ENCODE data around the gene OTUD5.

Gene OTUD5

DNA sequence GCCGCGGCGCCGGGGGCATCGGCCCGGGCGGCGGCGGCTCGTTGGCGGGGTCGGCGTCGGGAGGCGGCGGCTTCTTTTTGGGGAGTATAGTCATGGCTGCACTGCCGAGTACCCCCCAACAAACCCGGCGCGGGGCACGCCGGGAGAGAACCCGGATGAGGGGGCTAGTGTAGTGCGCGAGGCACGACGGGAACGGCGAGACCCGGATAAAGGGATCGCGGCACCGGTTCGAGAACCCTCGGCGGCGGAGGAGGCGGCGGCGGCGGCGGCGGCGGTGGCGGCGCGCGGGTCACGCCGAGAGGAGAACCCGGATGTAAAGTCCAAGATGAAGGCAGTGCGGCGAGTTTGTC lies at the start of gene OTUD5:
Gene OTUD5 (minus strand): TSS at position 131 of the 350 bp plus-strand sequence. CDS start 37 bp downstream, at position 94.
- Histone ChIP-seq H3K36me3 (ENCODE audit: insufficient read depth, insufficient read length, low read length) (peaks cover 45% of the 10 kb centered on the region), H3K9me3 (ENCODE audit: insufficient read depth, low read length) (no peaks in the 10 kb centered on the region), H3K9ac (ENCODE audit: insufficient read length, low read depth) (peak within 1 kb of the TSS; percentile 87), H3K27me3 (ENCODE audit: insufficient read depth, insufficient read length) (no peaks in the 10 kb centered on the region), H3K4me3 (ENCODE audit: insufficient read length, low read depth) (peak within 1 kb of the TSS; percentile 81), H3K4me1 (ENCODE audit: insufficient read depth, insufficient read length) (peaks cover 10% of the 10 kb centered on the region)
- DNase-seq (ENCODE audit: low read depth, low spot score), result no peak
- TF ChIP-seq YY1 (IDR thresholded peaks at IDR 0.05; ENCODE audit: insufficient read depth, insufficient read length), result no peak
- no peak for TF ChIP-seq SUZ12 (IDR thresholded peaks at IDR 0.05; ENCODE audit: extremely low read depth, insufficient read depth, insufficient read length)
- no peak for TF ChIP-seq ZNF274 (IDR thresholded peaks at IDR 0.05; ENCODE audit: low read depth, low read length)

GRCh38 chrX:49003696-49004095 lies 46.3 kb upstream of the OTUD5 start:
- Histone ChIP-seq H3K27me3 (ENCODE audit: insufficient read depth, insufficient read length) (no peaks in the 10 kb centered on the region), H3K9me3 (ENCODE audit: insufficient read depth, low read length) (no peaks in the 10 kb centered on the region), H3K4me1 (ENCODE audit: insufficient read depth, insufficient read length) (no peaks in the 10 kb centered on the region), H3K36me3 (ENCODE audit: insufficient read depth, insufficient read length, low read length) (peaks cover 17% of the 10 kb centered on the region), H3K4me3 (ENCODE audit: insufficient read length, low read depth) (no peak overlapping the region), H3K9ac (ENCODE audit: insufficient read length, low read depth) (no peak overlapping the region)
- DNase-seq (ENCODE audit: low read depth, low spot score), result no peak
- no peak for TF ChIP-seq ZNF274 (IDR thresholded peaks at IDR 0.05; ENCODE audit: low read depth, low read length)
- no peak for TF ChIP-seq YY1 (IDR thresholded peaks at IDR 0.05; ENCODE audit: insufficient read depth, insufficient read length)
- TF ChIP-seq SUZ12 (IDR thresholded peaks at IDR 0.05; ENCODE audit: extremely low read depth, insufficient read depth, insufficient read length), result no peak

GRCh38 chrX:49002091-49002935 lies 44.9 kb upstream of the OTUD5 start, which contains the start of gene GRIPAP1:
GRIPAP1 (minus strand) TSS chrX:49002264; CDS start chrX:49002229, 35 bp downstream.
- Histone ChIP-seq H3K4me1 (ENCODE audit: insufficient read depth, insufficient read length) (no peaks in the 10 kb centered on the region), H3K9ac (ENCODE audit: insufficient read length, low read depth) (peak within 1 kb of the TSS; percentile 91), H3K36me3 (ENCODE audit: insufficient read depth, insufficient read length, low read length) (peaks cover 30% of the 10 kb centered on the region), H3K27me3 (ENCODE audit: insufficient read depth, insufficient read length) (no peaks in the 10 kb centered on the region), H3K9me3 (ENCODE audit: insufficient read depth, low read length) (no peaks in the 10 kb centered on the region), H3K4me3 (ENCODE audit: insufficient read length, low read depth) (peak within 1 kb of the TSS; percentile 93)
- DNase-seq (ENCODE audit: low read depth, low spot score), result peak; percentile 83
- TF ChIP-seq YY1 (IDR thresholded peaks at IDR 0.05; ENCODE audit: insufficient read depth, insufficient read length), result peak; percentile 64
- TF ChIP-seq ZNF274 (IDR thresholded peaks at IDR 0.05; ENCODE audit: low read depth, low read length), result no peak

DNA sequence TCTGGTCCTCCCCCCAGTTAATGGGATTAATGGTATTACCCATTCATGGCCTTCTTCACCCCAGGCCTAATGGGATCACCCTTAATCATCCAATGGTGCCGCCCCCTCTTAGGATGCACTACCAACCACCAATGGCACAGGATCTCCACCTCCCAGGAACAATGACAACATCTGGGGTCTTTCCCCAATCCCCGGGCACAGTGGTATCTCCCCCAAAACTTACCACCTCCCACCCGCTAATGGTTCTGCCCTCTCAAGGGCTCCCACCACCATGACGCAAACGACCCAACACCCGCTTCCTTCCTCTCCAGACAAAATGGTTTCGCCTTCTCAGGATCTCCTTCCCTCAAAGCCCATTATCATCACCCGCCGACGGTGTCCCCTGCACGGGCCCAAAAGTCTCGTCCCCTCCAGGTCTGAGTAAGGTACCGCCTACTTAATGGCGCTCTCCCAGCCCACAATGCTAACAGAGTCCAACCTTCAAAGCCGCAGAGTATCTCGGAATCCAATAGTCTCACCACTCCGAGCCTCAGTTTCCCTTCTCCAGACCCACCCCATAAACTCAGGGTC lies 44.2 kb upstream of the OTUD5 start:
- no peak for TF ChIP-seq SUZ12 (IDR thresholded peaks at IDR 0.05; ENCODE audit: extremely low read depth, insufficient read depth, insufficient read length)
- no peak for TF ChIP-seq ZNF274 (IDR thresholded peaks at IDR 0.05; ENCODE audit: low read depth, low read length)
- no peak for TF ChIP-seq YY1 (IDR thresholded peaks at IDR 0.05; ENCODE audit: insufficient read depth, insufficient read length)
- H3K27me3 ChIP-seq (ENCODE audit: insufficient read depth, insufficient read length), result no peaks in the 10 kb centered on the region
- peaks cover 38% of the 10 kb centered on the region for H3K36me3 ChIP-seq (ENCODE audit: insufficient read depth, insufficient read length, low read length)
- peak overlapping the region; percentile 93 for H3K4me3 ChIP-seq (ENCODE audit: insufficient read length, low read depth)
- H3K9me3 ChIP-seq (ENCODE audit: insufficient read depth, low read length), result no peaks in the 10 kb centered on the region
- no peaks in the 10 kb centered on the region for H3K4me1 ChIP-seq (ENCODE audit: insufficient read depth, insufficient read length)
- peak overlapping the region; percentile 91 for H3K9ac ChIP-seq (ENCODE audit: insufficient read length, low read depth)
- DNase-seq (ENCODE audit: low read depth, low spot score), result peak; percentile 46

DNA sequence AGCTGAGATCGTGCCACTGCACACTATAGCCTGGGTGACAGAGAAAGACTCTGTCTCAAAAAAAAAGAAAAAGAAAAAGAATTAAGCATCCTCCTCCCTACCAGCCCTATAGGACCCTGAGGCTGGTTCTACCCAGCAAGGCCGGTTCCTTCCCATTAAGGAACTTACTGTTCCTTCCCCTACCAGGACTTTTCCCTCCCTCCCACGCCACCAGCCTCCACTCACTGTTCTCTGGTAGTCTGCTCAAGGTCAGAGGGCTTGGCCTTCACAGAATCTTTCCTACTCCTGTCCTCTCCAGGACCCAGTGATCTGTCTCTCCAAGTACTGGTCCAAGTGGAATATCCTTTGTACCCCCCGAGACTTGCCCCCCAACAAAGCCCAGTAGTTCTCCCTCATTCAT lies 43.2 kb upstream of the OTUD5 start:
- peaks cover 38% of the 10 kb centered on the region for H3K36me3 ChIP-seq (ENCODE audit: insufficient read depth, insufficient read length, low read length)
- H3K4me1 ChIP-seq (ENCODE audit: insufficient read depth, insufficient read length), result no peaks in the 10 kb centered on the region
- TF ChIP-seq ZNF274 (IDR thresholded peaks at IDR 0.05; ENCODE audit: low read depth, low read length), result no peak
- no peak for TF ChIP-seq SUZ12 (IDR thresholded peaks at IDR 0.05; ENCODE audit: extremely low read depth, insufficient read depth, insufficient read length)
- TF ChIP-seq YY1 (IDR thresholded peaks at IDR 0.05; ENCODE audit: insufficient read depth, insufficient read length), result no peak
- H3K9ac ChIP-seq (ENCODE audit: insufficient read length, low read depth), result no peak overlapping the region
- H3K4me3 ChIP-seq (ENCODE audit: insufficient read length, low read depth), result peak overlapping the region; percentile 93
- H3K27me3 ChIP-seq (ENCODE audit: insufficient read depth, insufficient read length), result no peaks in the 10 kb centered on the region
- no peaks in the 10 kb centered on the region for H3K9me3 ChIP-seq (ENCODE audit: insufficient read depth, low read length)
- no peak for DNase-seq (ENCODE audit: low read depth, low spot score)

DNA sequence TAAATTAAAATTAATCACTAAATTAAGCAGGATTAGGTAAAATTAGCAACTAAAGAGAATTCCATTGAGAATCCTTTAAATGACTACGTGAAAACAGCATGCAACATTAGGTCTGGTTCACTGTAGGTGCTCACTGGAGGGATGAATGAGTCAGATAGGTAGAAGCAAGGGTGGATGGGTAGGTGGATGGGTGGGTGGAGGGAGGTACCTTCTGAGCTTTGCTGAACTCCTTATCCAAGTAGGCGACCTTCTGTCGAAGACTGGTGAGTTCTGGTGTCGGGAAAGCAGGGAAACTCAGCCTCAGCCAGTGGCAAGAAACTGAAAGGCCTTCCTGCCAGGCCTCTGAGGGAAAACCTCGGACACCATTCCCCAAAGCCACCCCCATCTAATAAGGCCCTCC lies 41.6 kb upstream of the OTUD5 start:
- no peak overlapping the region for H3K9ac ChIP-seq (ENCODE audit: insufficient read length, low read depth)
- DNase-seq (ENCODE audit: low read depth, low spot score), result no peak
- no peaks in the 10 kb centered on the region for H3K9me3 ChIP-seq (ENCODE audit: insufficient read depth, low read length)
- H3K27me3 ChIP-seq (ENCODE audit: insufficient read depth, insufficient read length), result no peaks in the 10 kb centered on the region
- H3K4me3 ChIP-seq (ENCODE audit: insufficient read length, low read depth), result no peak overlapping the region
- TF ChIP-seq ZNF274 (IDR thresholded peaks at IDR 0.05; ENCODE audit: low read depth, low read length) (no peak), SUZ12 (IDR thresholded peaks at IDR 0.05; ENCODE audit: extremely low read depth, insufficient read depth, insufficient read length) (no peak), YY1 (IDR thresholded peaks at IDR 0.05; ENCODE audit: insufficient read depth, insufficient read length) (no peak)
- H3K36me3 ChIP-seq (ENCODE audit: insufficient read depth, insufficient read length, low read length), result peaks cover 49% of the 10 kb centered on the region
- H3K4me1 ChIP-seq (ENCODE audit: insufficient read depth, insufficient read length), result no peaks in the 10 kb centered on the region

- H3K4me1 ChIP-seq (ENCODE audit: insufficient read depth, insufficient read length), result no peaks in the 10 kb centered on the region
- H3K9ac ChIP-seq (ENCODE audit: insufficient read length, low read depth), result no peak overlapping the region
- no peak overlapping the region for H3K4me3 ChIP-seq (ENCODE audit: insufficient read length, low read depth)
- no peaks in the 10 kb centered on the region for H3K9me3 ChIP-seq (ENCODE audit: insufficient read depth, low read length)
- H3K36me3 ChIP-seq (ENCODE audit: insufficient read depth, insufficient read length, low read length), result peaks cover 55% of the 10 kb centered on the region
- TF ChIP-seq ZNF274 (IDR thresholded peaks at IDR 0.05; ENCODE audit: low read depth, low read length) (no peak), YY1 (IDR thresholded peaks at IDR 0.05; ENCODE audit: insufficient read depth, insufficient read length) (no peak), SUZ12 (IDR thresholded peaks at IDR 0.05; ENCODE audit: extremely low read depth, insufficient read depth, insufficient read length) (no peak)
- DNase-seq (ENCODE audit: low read depth, low spot score), result no peak
- no peaks in the 10 kb centered on the region for H3K27me3 ChIP-seq (ENCODE audit: insufficient read depth, insufficient read length)
Observed at GRCh38 chrX:48998391-48998790, 41.0 kb upstream of the OTUD5 start.

Data from NT2/D1 (cell line).